ENCODE data around the gene HAL. TPM values are rescaled to one million over a fixed set of nuclear protein-coding genes. Genes with fewer than 3 reads are reported as not detected.

Gene HAL
- total and polyA plus RNA-seq, 2 of the 13 experiments (the other 11 are each of a cell fraction or from before 2014, with no cell fraction given) = 0.89 to 37.8 TPM

DNA sequence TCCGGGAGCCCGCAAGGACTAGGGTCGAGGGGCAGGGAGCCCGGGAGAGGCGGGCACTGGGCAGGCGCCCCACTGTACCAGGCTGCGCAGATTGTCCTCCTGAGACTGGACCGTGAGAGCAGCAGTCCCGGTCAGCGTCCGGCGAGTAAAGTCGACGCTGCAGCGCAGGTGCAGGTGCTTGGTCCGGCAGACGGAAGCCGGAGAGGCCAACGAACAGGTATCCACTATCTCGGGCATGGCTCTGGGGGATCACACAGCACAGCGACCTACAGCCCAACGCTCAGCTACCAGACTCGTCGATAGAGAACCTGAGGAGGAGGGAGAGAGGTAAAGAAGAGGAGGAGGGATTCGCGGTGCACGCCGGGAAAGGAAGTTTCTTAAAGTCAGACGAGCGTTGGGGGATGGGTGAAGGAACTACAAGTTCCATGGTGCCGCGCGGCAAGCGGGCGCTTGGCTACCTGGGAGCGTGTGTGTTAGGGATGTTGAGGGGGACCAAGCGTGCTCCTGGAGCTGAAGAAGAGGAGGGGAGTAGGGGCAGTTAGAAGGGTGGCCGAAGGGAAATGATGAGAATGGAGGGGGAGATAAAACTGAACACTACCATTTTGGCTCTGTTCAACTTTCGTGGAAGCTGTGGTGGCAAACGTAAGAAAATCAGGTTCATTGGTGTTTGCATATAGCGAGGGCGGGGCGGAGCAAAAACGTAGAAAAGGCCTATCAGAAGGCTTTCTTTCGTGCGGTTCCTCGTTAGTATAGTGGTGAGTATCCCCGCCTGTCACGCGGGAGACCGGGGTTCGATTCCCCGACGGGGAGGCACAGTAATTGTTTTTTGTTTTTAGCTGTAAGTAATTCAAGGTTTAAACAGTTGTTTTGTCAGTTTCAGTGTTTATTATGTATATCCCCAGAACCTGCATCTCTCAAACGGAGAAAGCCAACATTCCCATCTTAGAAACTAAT lies 39.4 kb upstream of the HAL start, which contains the start of gene LTA4H (continued):
- TF ChIP-seq ZNF83 (CRISPR knock-in tag; IDR thresholded peaks at IDR 0.05; ENCODE audit: borderline replicate concordance) = no peak
- peak; percentile 42 for TF ChIP-seq CBFB (CRISPR knock-in tag; IDR thresholded peaks at IDR 0.05)
- TF ChIP-seq YEATS4 (CRISPR knock-in tag; IDR thresholded peaks at IDR 0.05; ENCODE audit: borderline replicate concordance) = peak; percentile 75; the same call in 1 of the 2 replicates
- peak; percentile 55; the same call in 1 of the 2 replicates for TF ChIP-seq NCOR1 (IDR thresholded peaks at IDR 0.05; ENCODE audit: borderline replicate concordance, low read length)
- TF ChIP-seq, protein P1, sequence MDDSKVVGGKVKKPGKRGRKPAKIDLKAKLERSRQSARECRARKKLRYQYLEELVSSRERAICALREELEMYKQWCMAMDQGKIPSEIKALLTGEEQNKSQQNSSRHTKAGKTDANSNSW (CRISPR knock-in tag; IDR thresholded peaks at IDR 0.05; ENCODE audit: borderline replicate concordance) = no peak
- TF ChIP-seq, protein P2, sequence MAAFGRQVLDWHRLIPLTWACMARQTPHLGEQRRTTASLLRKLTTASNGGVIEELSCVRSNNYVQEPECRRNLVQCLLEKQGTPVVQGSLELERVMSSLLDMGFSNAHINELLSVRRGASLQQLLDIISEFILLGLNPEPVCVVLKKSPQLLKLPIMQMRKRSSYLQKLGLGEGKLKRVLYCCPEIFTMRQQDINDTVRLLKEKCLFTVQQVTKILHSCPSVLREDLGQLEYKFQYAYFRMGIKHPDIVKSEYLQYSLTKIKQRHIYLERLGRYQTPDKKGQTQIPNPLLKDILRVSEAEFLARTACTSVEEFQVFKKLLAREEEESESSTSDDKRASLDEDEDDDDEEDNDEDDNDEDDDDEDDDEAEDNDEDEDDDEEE (CRISPR knock-in tag; IDR thresholded peaks at IDR 0.05) = no peak
- TF ChIP-seq, protein P3, sequence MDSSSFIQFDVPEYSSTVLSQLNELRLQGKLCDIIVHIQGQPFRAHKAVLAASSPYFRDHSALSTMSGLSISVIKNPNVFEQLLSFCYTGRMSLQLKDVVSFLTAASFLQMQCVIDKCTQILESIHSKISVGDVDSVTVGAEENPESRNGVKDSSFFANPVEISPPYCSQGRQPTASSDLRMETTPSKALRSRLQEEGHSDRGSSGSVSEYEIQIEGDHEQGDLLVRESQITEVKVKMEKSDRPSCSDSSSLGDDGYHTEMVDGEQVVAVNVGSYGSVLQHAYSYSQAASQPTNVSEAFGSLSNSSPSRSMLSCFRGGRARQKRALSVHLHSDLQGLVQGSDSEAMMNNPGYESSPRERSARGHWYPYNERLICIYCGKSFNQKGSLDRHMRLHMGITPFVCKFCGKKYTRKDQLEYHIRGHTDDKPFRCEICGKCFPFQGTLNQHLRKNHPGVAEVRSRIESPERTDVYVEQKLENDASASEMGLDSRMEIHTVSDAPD (CRISPR knock-in tag; IDR thresholded peaks at IDR 0.05) = no peak
- TF ChIP-seq THAP11 (CRISPR knock-in tag; IDR thresholded peaks at IDR 0.05) = peak; percentile 99
- TF ChIP-seq ZFP90 (CRISPR knock-in tag; IDR thresholded peaks at IDR 0.05; ENCODE audit: borderline replicate concordance) = peak; percentile 5
- no peak for TF ChIP-seq ZNF235 (CRISPR knock-in tag; IDR thresholded peaks at IDR 0.05; ENCODE audit: borderline replicate concordance)
- TF ChIP-seq, protein P4, sequence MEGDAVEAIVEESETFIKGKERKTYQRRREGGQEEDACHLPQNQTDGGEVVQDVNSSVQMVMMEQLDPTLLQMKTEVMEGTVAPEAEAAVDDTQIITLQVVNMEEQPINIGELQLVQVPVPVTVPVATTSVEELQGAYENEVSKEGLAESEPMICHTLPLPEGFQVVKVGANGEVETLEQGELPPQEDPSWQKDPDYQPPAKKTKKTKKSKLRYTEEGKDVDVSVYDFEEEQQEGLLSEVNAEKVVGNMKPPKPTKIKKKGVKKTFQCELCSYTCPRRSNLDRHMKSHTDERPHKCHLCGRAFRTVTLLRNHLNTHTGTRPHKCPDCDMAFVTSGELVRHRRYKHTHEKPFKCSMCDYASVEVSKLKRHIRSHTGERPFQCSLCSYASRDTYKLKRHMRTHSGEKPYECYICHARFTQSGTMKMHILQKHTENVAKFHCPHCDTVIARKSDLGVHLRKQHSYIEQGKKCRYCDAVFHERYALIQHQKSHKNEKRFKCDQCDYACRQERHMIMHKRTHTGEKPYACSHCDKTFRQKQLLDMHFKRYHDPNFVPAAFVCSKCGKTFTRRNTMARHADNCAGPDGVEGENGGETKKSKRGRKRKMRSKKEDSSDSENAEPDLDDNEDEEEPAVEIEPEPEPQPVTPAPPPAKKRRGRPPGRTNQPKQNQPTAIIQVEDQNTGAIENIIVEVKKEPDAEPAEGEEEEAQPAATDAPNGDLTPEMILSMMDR (CRISPR knock-in tag; IDR thresholded peaks at IDR 0.05) = peak; percentile 14; the same call in 1 of the 2 replicates
- TF ChIP-seq ZNF644 (CRISPR knock-in tag; IDR thresholded peaks at IDR 0.05; ENCODE audit: low read depth) = no peak
- peak; percentile 69; the same call in 1 of the 2 replicates for TF ChIP-seq ZNF547 (CRISPR knock-in tag; IDR thresholded peaks at IDR 0.05)
- no peak for TF ChIP-seq CHCHD3 (CRISPR knock-in tag; IDR thresholded peaks at IDR 0.05)
- no peak for TF ChIP-seq NPAS2 (CRISPR knock-in tag; IDR thresholded peaks at IDR 0.05; ENCODE audit: borderline replicate concordance)
- TF ChIP-seq U2AF2 (IDR thresholded peaks at IDR 0.05; ENCODE audit: low read depth, low read length) = no peak
- TF ChIP-seq EED (CRISPR knock-in tag; IDR thresholded peaks at IDR 0.05) = no peak
- 0 out of 2 replicates have a peak, but pooled peaks have one; percentile 13 for TF ChIP-seq SRF (IDR thresholded peaks at IDR 0.05; ENCODE audit: low read depth, low read length)
- no peak for TF ChIP-seq RBM39 (IDR thresholded peaks at IDR 0.05; ENCODE audit: low read depth, low read length, poor library complexity, severe bottlenecking)
- TF ChIP-seq ZNF329 (CRISPR knock-in tag; IDR thresholded peaks at IDR 0.05; ENCODE audit: low read depth) = no peak
- TF ChIP-seq, protein P5, sequence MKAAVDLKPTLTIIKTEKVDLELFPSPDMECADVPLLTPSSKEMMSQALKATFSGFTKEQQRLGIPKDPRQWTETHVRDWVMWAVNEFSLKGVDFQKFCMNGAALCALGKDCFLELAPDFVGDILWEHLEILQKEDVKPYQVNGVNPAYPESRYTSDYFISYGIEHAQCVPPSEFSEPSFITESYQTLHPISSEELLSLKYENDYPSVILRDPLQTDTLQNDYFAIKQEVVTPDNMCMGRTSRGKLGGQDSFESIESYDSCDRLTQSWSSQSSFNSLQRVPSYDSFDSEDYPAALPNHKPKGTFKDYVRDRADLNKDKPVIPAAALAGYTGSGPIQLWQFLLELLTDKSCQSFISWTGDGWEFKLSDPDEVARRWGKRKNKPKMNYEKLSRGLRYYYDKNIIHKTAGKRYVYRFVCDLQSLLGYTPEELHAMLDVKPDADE (CRISPR knock-in tag; IDR thresholded peaks at IDR 0.05) = no peak
- no peak for TF ChIP-seq ZNF629 (CRISPR knock-in tag; conservative IDR thresholded peaks at IDR 0.05)
- TF ChIP-seq ESRRA (CRISPR knock-in tag; IDR thresholded peaks at IDR 0.05; ENCODE audit: low read depth) = no peak
- no peak for TF ChIP-seq ZNF713 (CRISPR knock-in tag; IDR thresholded peaks at IDR 0.05)
